Activated naive CD8-positive, alpha-beta T cell (primary cell): ENCODE data around the gene DAP.

Source experiments
- H3K27ac Mint-ChIP-seq: one replicate; pipeline ENCODE4 v1.8.0; 2021; ENCODE audit warnings: mixed read lengths
- H3K27me3 Mint-ChIP-seq: one replicate; pipeline ENCODE4 v1.8.0; 2021; ENCODE audit warnings: mixed read lengths
- H3K36me3 Mint-ChIP-seq: one replicate; pipeline ENCODE4 v1.8.0; 2021; ENCODE audit warnings: mixed read lengths
- H3K4me1 Mint-ChIP-seq: one replicate; pipeline ENCODE4 v1.8.0; 2021; ENCODE audit warnings: low read depth, mixed read lengths
- H3K4me3 Mint-ChIP-seq: one replicate; pipeline ENCODE4 v1.8.0; 2021; ENCODE audit warnings: mild to moderate bottlenecking, mixed read lengths
- H3K9me3 Mint-ChIP-seq: one replicate; pipeline ENCODE4 v1.8.0; 2021; ENCODE audit warnings: low read depth, mixed read lengths

The DAP gene

GRCh38 chr5:10660135-10660534 is 100.9 kb downstream of the DAP start:
- no peaks in the 10 kb centered on the region for H3K4me1 Mint-ChIP-seq
- H3K4me3 Mint-ChIP-seq, result no peak overlapping the region
- no peaks in the 10 kb centered on the region for H3K9me3 Mint-ChIP-seq
- H3K27me3 Mint-ChIP-seq, result no peaks in the 10 kb centered on the region
- no peaks in the 10 kb centered on the region for H3K36me3 Mint-ChIP-seq
- H3K27ac Mint-ChIP-seq, result no peak overlapping the region

- Mint-ChIP-seq H3K4me3 (no peak overlapping the region), H3K9me3 (no peaks in the 10 kb centered on the region), H3K27ac (no peak overlapping the region), H3K4me1 (no peaks in the 10 kb centered on the region), H3K36me3 (no peaks in the 10 kb centered on the region), H3K27me3 (no peaks in the 10 kb centered on the region)
These were observed 102.8 kb downstream of the DAP start for GRCh38 chr5:10658265-10658664.

GRCh38 chr5:10655972-10656830 is 104.8 kb downstream of the DAP start:
- Mint-ChIP-seq H3K4me1 (no peaks in the 10 kb centered on the region), H3K27ac (no peak overlapping the region), H3K4me3 (no peak overlapping the region), H3K9me3 (no peaks in the 10 kb centered on the region), H3K36me3 (no peaks in the 10 kb centered on the region), H3K27me3 (no peaks in the 10 kb centered on the region)

- H3K4me1 Mint-ChIP-seq, result no peaks in the 10 kb centered on the region
- H3K9me3 Mint-ChIP-seq, result no peaks in the 10 kb centered on the region
- H3K27me3 Mint-ChIP-seq, result no peaks in the 10 kb centered on the region
- H3K4me3 Mint-ChIP-seq, result no peak overlapping the region
- H3K27ac Mint-ChIP-seq, result no peak overlapping the region
- H3K36me3 Mint-ChIP-seq, result no peaks in the 10 kb centered on the region
These were observed 105.7 kb downstream of the DAP start for GRCh38 chr5:10655161-10655971.

- no peaks in the 10 kb centered on the region for H3K4me1 Mint-ChIP-seq
- H3K9me3 Mint-ChIP-seq, result no peaks in the 10 kb centered on the region
- no peaks in the 10 kb centered on the region for H3K27me3 Mint-ChIP-seq
- H3K4me3 Mint-ChIP-seq, result no peak overlapping the region
- no peaks in the 10 kb centered on the region for H3K36me3 Mint-ChIP-seq
- H3K27ac Mint-ChIP-seq, result no peak overlapping the region
These were observed 106.5 kb downstream of the DAP start for GRCh38 chr5:10654566-10654965.

GRCh38 chr5:10653751-10654400 is 107.2 kb downstream of the DAP start:
- H3K27me3 Mint-ChIP-seq, result no peaks in the 10 kb centered on the region
- H3K9me3 Mint-ChIP-seq, result no peaks in the 10 kb centered on the region
- H3K4me1 Mint-ChIP-seq, result no peaks in the 10 kb centered on the region
- no peak overlapping the region for H3K4me3 Mint-ChIP-seq
- H3K27ac Mint-ChIP-seq, result no peak overlapping the region
- H3K36me3 Mint-ChIP-seq, result no peaks in the 10 kb centered on the region

GRCh38 chr5:10653043-10653442 is 108.0 kb downstream of the DAP start:
- no peaks in the 10 kb centered on the region for H3K4me1 Mint-ChIP-seq
- no peaks in the 10 kb centered on the region for H3K27me3 Mint-ChIP-seq
- no peaks in the 10 kb centered on the region for H3K36me3 Mint-ChIP-seq
- no peaks in the 10 kb centered on the region for H3K9me3 Mint-ChIP-seq
- H3K27ac Mint-ChIP-seq, result no peak overlapping the region
- no peak overlapping the region for H3K4me3 Mint-ChIP-seq

GRCh38 chr5:10652606-10653005 is 108.4 kb downstream of the DAP start:
- Mint-ChIP-seq H3K36me3 (no peaks in the 10 kb centered on the region), H3K27ac (no peak overlapping the region), H3K27me3 (no peaks in the 10 kb centered on the region), H3K9me3 (no peaks in the 10 kb centered on the region), H3K4me1 (no peaks in the 10 kb centered on the region), H3K4me3 (no peak overlapping the region)

- Mint-ChIP-seq H3K36me3 (no peaks in the 10 kb centered on the region), H3K4me3 (no peak overlapping the region), H3K4me1 (no peaks in the 10 kb centered on the region), H3K9me3 (no peaks in the 10 kb centered on the region), H3K27me3 (no peaks in the 10 kb centered on the region), H3K27ac (no peak overlapping the region)
These were observed 108.9 kb downstream of the DAP start for GRCh38 chr5:10652151-10652550.

GRCh38 chr5:10649666-10650380 is 111.2 kb downstream of the DAP start:
- H3K9me3 Mint-ChIP-seq, result no peaks in the 10 kb centered on the region
- H3K36me3 Mint-ChIP-seq, result no peaks in the 10 kb centered on the region
- no peak overlapping the region for H3K27ac Mint-ChIP-seq
- no peaks in the 10 kb centered on the region for H3K27me3 Mint-ChIP-seq
- H3K4me3 Mint-ChIP-seq, result no peak overlapping the region
- peaks cover 6% of the 10 kb centered on the region for H3K4me1 Mint-ChIP-seq

GRCh38 chr5:10648806-10649665 is 112.0 kb downstream of the DAP start:
- no peaks in the 10 kb centered on the region for H3K9me3 Mint-ChIP-seq
- H3K27ac Mint-ChIP-seq, result no peak overlapping the region
- peaks cover 2% of the 10 kb centered on the region for H3K27me3 Mint-ChIP-seq
- no peak overlapping the region for H3K4me3 Mint-ChIP-seq
- no peaks in the 10 kb centered on the region for H3K36me3 Mint-ChIP-seq
- H3K4me1 Mint-ChIP-seq, result peaks cover 12% of the 10 kb centered on the region

- no peaks in the 10 kb centered on the region for H3K36me3 Mint-ChIP-seq
- H3K27me3 Mint-ChIP-seq, result peaks cover 2% of the 10 kb centered on the region
- no peaks in the 10 kb centered on the region for H3K9me3 Mint-ChIP-seq
- no peak overlapping the region for H3K27ac Mint-ChIP-seq
- H3K4me1 Mint-ChIP-seq, result peaks cover 12% of the 10 kb centered on the region
- no peak overlapping the region for H3K4me3 Mint-ChIP-seq
These were observed 113.4 kb downstream of the DAP start for GRCh38 chr5:10647640-10648039.

GRCh38 chr5:10645671-10646070 is 115.4 kb downstream of the DAP start:
- Mint-ChIP-seq H3K4me3 (no peak overlapping the region), H3K4me1 (peaks cover 12% of the 10 kb centered on the region), H3K9me3 (no peaks in the 10 kb centered on the region), H3K27me3 (peaks cover 2% of the 10 kb centered on the region), H3K27ac (no peak overlapping the region), H3K36me3 (no peaks in the 10 kb centered on the region)

GRCh38 chr5:10645146-10645545 is 115.9 kb downstream of the DAP start:
- Mint-ChIP-seq H3K4me3 (no peak overlapping the region), H3K27me3 (peaks cover 2% of the 10 kb centered on the region), H3K4me1 (peaks cover 12% of the 10 kb centered on the region), H3K27ac (no peak overlapping the region), H3K9me3 (no peaks in the 10 kb centered on the region), H3K36me3 (no peaks in the 10 kb centered on the region)
